OCI-LY7 (cell line): ENCODE results near the gene PRG3. TPM values are rescaled to one million over a fixed set of nuclear protein-coding genes. Genes with fewer than 3 reads are reported as not detected.

Experiments
- BruUV-seq: library from RNA; stranded (reverse); fragments of 400-500 nt; replicated peaks from 2 replicates; lab custom pipeline; 2021; lab: Mats Ljungman, UMichigan
- CTCF ChIA-PET: fragments of 300-600 bp; sonication (Branson Sonifier 250); formaldehyde crosslinking; loops from one replicate; lab custom pipeline; 2022; ENCODE audit warnings: antibody characterized with exemption; ENCODE audit not compliant: unreplicated experiment; lab: Charles Lee
- POLR2A ChIA-PET: fragments of 300-600 bp; sonication (Branson Sonifier 250); formaldehyde crosslinking; loops from one replicate; lab custom pipeline; 2022; ENCODE audit warnings: antibody characterized with exemption; lab: Charles Lee
- DNase-seq: peaks from one replicate; pipeline ENCODE4 v3.0.0-alpha.2; 2015; ENCODE audit warnings: low spot score
- H2AFZ ChIP-seq: fragments of 200-600 bp; sonication (generic), shearing (Covaris generic); 2 replicates; pipeline ENCODE4 v1.6.1; 2014; ENCODE audit warnings: mild to moderate bottlenecking, antibody characterized with exemption, low read length, moderate library complexity
- H3K27ac ChIP-seq: fragments of 200-600 bp; sonication (generic); 2 replicates; pipeline ENCODE4 v1.5.1; 2014; ENCODE audit warnings: mixed run types, low read depth, mild to moderate bottlenecking, moderate library complexity, low read length, inconsistent platforms; ENCODE audit not compliant: poor library complexity, severe bottlenecking
- H3K36me3 ChIP-seq: fragments of 200-600 bp; sonication (generic); 2 replicates; pipeline ENCODE4 v1.6.1; 2014; ENCODE audit warnings: mild to moderate bottlenecking, antibody characterized with exemption, low read length, moderate library complexity, mixed read lengths; ENCODE audit not compliant: insufficient read depth
- H3K4me1 ChIP-seq: fragments of 200-600 bp; sonication (generic); 2 replicates; pipeline ENCODE4 v1.5.1; 2014; ENCODE audit warnings: mild to moderate bottlenecking, low read length; ENCODE audit not compliant: insufficient read depth, poor library complexity, severe bottlenecking
- H3K4me2 ChIP-seq: fragments of 200-600 bp; sonication (generic); 2 replicates; pipeline ENCODE4 v1.6.1; 2014; ENCODE audit warnings: mild to moderate bottlenecking, low read length
- H3K4me3 ChIP-seq: fragments of 200-600 bp; sonication (generic); 2 replicates; pipeline ENCODE4 v1.5.1; 2014; ENCODE audit warnings: mild to moderate bottlenecking, low read depth, low read length; ENCODE audit not compliant: poor library complexity, severe bottlenecking
- H3K79me2 ChIP-seq: fragments of 200-600 bp; sonication (generic); 2 replicates; pipeline ENCODE4 v1.6.1; 2016; ENCODE audit warnings: low read depth, mild to moderate bottlenecking, low read length, moderate library complexity, mixed read lengths; ENCODE audit not compliant: insufficient read depth
- H3K9me2 ChIP-seq: fragments of 200-600 bp; sonication (generic); 2 replicates; pipeline ENCODE4 v1.6.1; 2016; ENCODE audit warnings: mild to moderate bottlenecking, low read length, mixed read lengths; ENCODE audit not compliant: insufficient read depth
- H3K9me3 ChIP-seq: fragments of 200-600 bp; sonication (generic); 2 replicates; pipeline ENCODE4 v1.6.1; 2014; ENCODE audit warnings: mild to moderate bottlenecking, mixed run types, low read length, mixed read lengths
- H4K20me1 ChIP-seq: fragments of 200-600 bp; sonication (generic); 2 replicates; pipeline ENCODE4 v1.6.1; 2014; ENCODE audit warnings: mild to moderate bottlenecking, antibody characterized with exemption, low read length, moderate library complexity, mixed read lengths; ENCODE audit not compliant: insufficient read depth
- CTCF ChIP-seq: fragments of 200-600 bp; sonication (generic); conservative IDR thresholded peaks from 2 replicates; pipeline ENCODE4 v1.5.1; 2014; ENCODE audit warnings: mild to moderate bottlenecking, antibody characterized with exemption, low read length, moderate library complexity, mixed read lengths
- EZH2phosphoT487 ChIP-seq: fragments of 200-600 bp; sonication (generic); IDR thresholded peaks from 2 replicates; pipeline ENCODE4 v1.6.1; 2018; ENCODE audit warnings: low read depth, borderline replicate concordance, mild to moderate bottlenecking, mixed run types, antibody characterized with exemption, low read length, moderate library complexity, mixed read lengths
- intact Hi-C: fragments of 100-400 bp; cut with micrococcal nuclease; formaldehyde crosslinking; loops from one replicate; pipeline ENCODE4 v1.10.0; 2022; ENCODE audit not compliant: unreplicated experiment
- total RNA-seq, 2 experiments: library from RNA; depleted of rRNA in 1 of 2; stranded (reverse); fragments of >200 nt in 1 of 2; shearing (Covaris generic) in 1 of 2; gene quantifications; 2 replicates each; pipeline ENCODE4 v1.2.3, GENCODE V29; 2014 to 2022

Gene PRG3
- total RNA-seq, 2 experiments from 2014 or later = not detected

- Histone ChIP-seq H3K4me2 (no peak overlapping the region), H2AFZ (no peak overlapping the region), H3K36me3 (no peaks in the 10 kb centered on the region), H3K4me3 (no peak overlapping the region), H3K9me2 (no peaks in the 10 kb centered on the region), H3K9me3 (no peaks in the 10 kb centered on the region), H4K20me1 (no peaks in the 10 kb centered on the region), H3K4me1 (no peaks in the 10 kb centered on the region), H3K27ac (no peak overlapping the region), H3K79me2 (no peaks in the 10 kb centered on the region)
- intact Hi-C loops = no loop called here
- ChIA-PET CTCF (no interaction called here), POLR2A (interaction anchor here (0.6 to 0.7 kb wide), 2 partner anchors 366 to 781 kb away, joined by 5 to 7 read pairs; no protein-coding TSS in a partner anchor)
- no peak for DNase-seq
- BruUV-seq = no TSS peak
- TF ChIP-seq EZH2phosphoT487 (no peak), CTCF (no peak)
Measured at GRCh38 chr11:57353446-57353845, 27.5 kb downstream of the PRG3 start.

GRCh38 chr11:57353036-57353435 lies 27.9 kb downstream of the PRG3 start:
- no peak for DNase-seq
- ChIA-PET POLR2A (interaction anchor here (0.6 to 0.7 kb wide), 3 partner anchors 29 to 781 kb away, joined by 3 to 7 read pairs (median 5); no protein-coding TSS in a partner anchor), CTCF (no interaction called here)
- no peaks in the 10 kb centered on the region for H3K9me2 ChIP-seq
- intact Hi-C loops = no loop called here
- no peak overlapping the region for H3K4me2 ChIP-seq
- H2AFZ ChIP-seq = no peak overlapping the region
- H3K79me2 ChIP-seq = no peaks in the 10 kb centered on the region
- no peak overlapping the region for H3K27ac ChIP-seq
- no peaks in the 10 kb centered on the region for H4K20me1 ChIP-seq
- TF ChIP-seq CTCF (no peak), EZH2phosphoT487 (no peak)
- no TSS peak for BruUV-seq
- H3K36me3 ChIP-seq = no peaks in the 10 kb centered on the region
- H3K4me3 ChIP-seq = no peak overlapping the region
- H3K9me3 ChIP-seq = no peaks in the 10 kb centered on the region
- no peaks in the 10 kb centered on the region for H3K4me1 ChIP-seq

GRCh38 chr11:57349491-57350274 lies 31.3 kb downstream of the PRG3 start:
- intact Hi-C loops = loop anchor here (5.0 kb wide), 2 partner anchors 108 to 183 kb away; partner anchors contain the start of gene TIMM10
- no peaks in the 10 kb centered on the region for H3K36me3 ChIP-seq
- no peaks in the 10 kb centered on the region for H3K9me2 ChIP-seq
- no peaks in the 10 kb centered on the region for H3K79me2 ChIP-seq
- TF ChIP-seq EZH2phosphoT487 = no peak
- TF ChIP-seq CTCF = peak; percentile 84
- peak; percentile 51 for DNase-seq
- CTCF ChIA-PET = interaction anchor here (0.6 kb wide), 1 partner anchor 74 kb away, joined by 4 read pairs; no protein-coding TSS in a partner anchor
- H3K4me1 ChIP-seq = peaks cover 4% of the 10 kb centered on the region
- H3K4me2 ChIP-seq = no peak overlapping the region
- H2AFZ ChIP-seq = no peak overlapping the region
- no peaks in the 10 kb centered on the region for H3K9me3 ChIP-seq
- POLR2A ChIA-PET = interaction anchor here (0.7 kb wide), 1 partner anchor 75 kb away, joined by 8 read pairs; no protein-coding TSS in a partner anchor
- no peaks in the 10 kb centered on the region for H4K20me1 ChIP-seq
- no peak overlapping the region for H3K4me3 ChIP-seq
- H3K27ac ChIP-seq = no peak overlapping the region
- BruUV-seq = no TSS peak
